WTC11 (cell line): ENCODE measurements around the gene PSENEN. TPM values are rescaled to one million over a fixed set of nuclear protein-coding genes. Genes with fewer than 3 reads are reported as not detected.
A peak's percentile ranks its signal among the peaks of the same experiment; 100 is the strongest.

Experiments
- ATAC-seq: fragments of 200-7000 bp; cut with Tn5 transposase; 2 replicates; pipeline ENCODE4 v1.10.0; 2021; ENCODE audit warnings: mild to moderate bottlenecking, moderate library complexity
- CTCF ChIA-PET: fragments of 300-600 bp; sonication (Branson Sonifier 250); formaldehyde crosslinking; loops from one replicate; lab custom pipeline; 2021; ENCODE audit warnings: antibody characterized with exemption; lab: Charles Lee
- POLR2A ChIA-PET: fragments of 350-600 bp; sonication (Branson Sonifier 250); formaldehyde crosslinking; loops from one replicate; lab custom pipeline; 2021; ENCODE audit warnings: antibody characterized with exemption; lab: Charles Lee
- DNase-seq: peaks from one replicate; pipeline ENCODE4 v3.0.0; 2021; ENCODE audit warnings: low spot score
- H3K27ac Mint-ChIP-seq: 2 replicates; pipeline ENCODE4 v1.8.0; 2021; ENCODE audit warnings: mixed read lengths
- H3K27me3 Mint-ChIP-seq: 2 replicates; pipeline ENCODE4 v1.8.0; 2021; ENCODE audit warnings: low read depth, mild to moderate bottlenecking, moderate library complexity, mixed read lengths
- H3K36me3 Mint-ChIP-seq: 2 replicates; pipeline ENCODE4 v1.8.0; 2021; ENCODE audit warnings: mixed read lengths
- H3K4me1 Mint-ChIP-seq: 2 replicates; pipeline ENCODE4 v1.8.0; 2022; ENCODE audit warnings: mixed read lengths
- H3K4me3 Mint-ChIP-seq: 2 replicates; pipeline ENCODE4 v1.8.0; 2021; ENCODE audit warnings: mild to moderate bottlenecking, moderate library complexity, mixed read lengths
- H3K9me3 Mint-ChIP-seq: 2 replicates; pipeline ENCODE4 v1.8.0; 2021; ENCODE audit warnings: mixed read lengths
- CDX4 ChIP-seq: fragments of 250-450 bp; sonication (Bioruptor Pico); IDR thresholded peaks from 2 replicates; pipeline ENCODE4 v1.9.0; 2021; ENCODE audit warnings: moderate library complexity, mild to moderate bottlenecking, inconsistent platforms, borderline replicate concordance
- CTCF ChIP-seq: fragments of 200-600 bp; IDR thresholded peaks from 2 replicates; pipeline ENCODE4 v1.8.0; 2022; ENCODE audit warnings: antibody characterized with exemption
- EMX1 ChIP-seq: fragments of 250-450 bp; sonication (Bioruptor Pico); IDR thresholded peaks from 2 replicates; pipeline ENCODE4 v1.8.0; 2021; ENCODE audit warnings: mild to moderate bottlenecking
- FOXK1 ChIP-seq: sonication (generic); formaldehyde crosslinking; IDR thresholded peaks from 2 replicates; pipeline ENCODE4 v1.8.0; 2022; ENCODE audit warnings: mild to moderate bottlenecking, moderate library complexity, missing genetic modification reagents
- JUN ChIP-seq: sonication (generic); formaldehyde crosslinking; IDR thresholded peaks from 2 replicates; pipeline ENCODE4 v1.8.0; 2023; ENCODE audit warnings: mild to moderate bottlenecking, missing genetic modification reagents
- MXD4 ChIP-seq: fragments of 250-450 bp; sonication (Bioruptor Pico); IDR thresholded peaks from 2 replicates; pipeline ENCODE4 v1.8.0; 2021; ENCODE audit warnings: mild to moderate bottlenecking, moderate library complexity, borderline replicate concordance
- SP1 ChIP-seq: sonication (generic); formaldehyde crosslinking; conservative IDR thresholded peaks from 2 replicates; pipeline ENCODE4 v1.8.1; 2022; ENCODE audit warnings: missing genetic modification reagents
- USF2 ChIP-seq: sonication (generic); formaldehyde crosslinking; IDR thresholded peaks from 2 replicates; pipeline ENCODE4 v1.8.1; 2023; ENCODE audit warnings: mild to moderate bottlenecking, missing genetic modification reagents, moderate library complexity
- ZNF121 ChIP-seq: sonication (generic); formaldehyde crosslinking; IDR thresholded peaks from 2 replicates; pipeline ENCODE4 v1.8.0; 2023; ENCODE audit warnings: missing genetic modification reagents
- ZNF532 ChIP-seq: fragments of 250-450 bp; sonication (Bioruptor Pico); IDR thresholded peaks from 2 replicates; pipeline ENCODE4 v1.9.0; 2021; ENCODE audit warnings: mild to moderate bottlenecking, borderline replicate concordance
- total RNA-seq: library from RNA; stranded (reverse); gene quantifications from 3 replicates; pipeline ENCODE4 v1.2.3, GENCODE V29; 2021
- TF ChIP-seq, protein P1 (sequence below): fragments of 250-450 bp; sonication (Bioruptor Pico); IDR thresholded peaks from 2 replicates; pipeline ENCODE4 v1.9.0; 2021; ENCODE audit warnings: mild to moderate bottlenecking

Gene PSENEN
- total RNA-seq, 1 experiment from 2014 or later, result 80.3 TPM

- no peak for TF ChIP-seq CDX4 (CRISPR knock-in tag)
- TF ChIP-seq, protein P1, sequence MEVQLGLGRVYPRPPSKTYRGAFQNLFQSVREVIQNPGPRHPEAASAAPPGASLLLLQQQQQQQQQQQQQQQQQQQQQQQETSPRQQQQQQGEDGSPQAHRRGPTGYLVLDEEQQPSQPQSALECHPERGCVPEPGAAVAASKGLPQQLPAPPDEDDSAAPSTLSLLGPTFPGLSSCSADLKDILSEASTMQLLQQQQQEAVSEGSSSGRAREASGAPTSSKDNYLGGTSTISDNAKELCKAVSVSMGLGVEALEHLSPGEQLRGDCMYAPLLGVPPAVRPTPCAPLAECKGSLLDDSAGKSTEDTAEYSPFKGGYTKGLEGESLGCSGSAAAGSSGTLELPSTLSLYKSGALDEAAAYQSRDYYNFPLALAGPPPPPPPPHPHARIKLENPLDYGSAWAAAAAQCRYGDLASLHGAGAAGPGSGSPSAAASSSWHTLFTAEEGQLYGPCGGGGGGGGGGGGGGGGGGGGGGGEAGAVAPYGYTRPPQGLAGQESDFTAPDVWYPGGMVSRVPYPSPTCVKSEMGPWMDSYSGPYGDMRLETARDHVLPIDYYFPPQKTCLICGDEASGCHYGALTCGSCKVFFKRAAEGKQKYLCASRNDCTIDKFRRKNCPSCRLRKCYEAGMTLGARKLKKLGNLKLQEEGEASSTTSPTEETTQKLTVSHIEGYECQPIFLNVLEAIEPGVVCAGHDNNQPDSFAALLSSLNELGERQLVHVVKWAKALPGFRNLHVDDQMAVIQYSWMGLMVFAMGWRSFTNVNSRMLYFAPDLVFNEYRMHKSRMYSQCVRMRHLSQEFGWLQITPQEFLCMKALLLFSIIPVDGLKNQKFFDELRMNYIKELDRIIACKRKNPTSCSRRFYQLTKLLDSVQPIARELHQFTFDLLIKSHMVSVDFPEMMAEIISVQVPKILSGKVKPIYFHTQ (CRISPR knock-in tag), result no peak
- TF ChIP-seq ZNF532 (CRISPR knock-in tag), result no peak
- peak; percentile 91 for TF ChIP-seq SP1 (CRISPR knock-in tag)
- no peak for TF ChIP-seq JUN (CRISPR knock-in tag)
- TF ChIP-seq MXD4 (CRISPR knock-in tag), result no peak
- 0 out of 2 replicates have a peak, but pooled peaks have one; percentile 6 for TF ChIP-seq USF2
- TF ChIP-seq, all 79 proteins: peak for 5
Observed at GRCh38 chr19:35775298-35776101, 30.0 kb downstream of the PSENEN start, which contains the start of gene ARHGAP33 (continued).

GRCh38 chr19:35776102-35776788 is 30.8 kb downstream of the PSENEN start:
- H3K9me3 Mint-ChIP-seq, result no peaks in the 10 kb centered on the region
- peak overlapping the region; percentile 70 for H3K4me3 Mint-ChIP-seq
- H3K36me3 Mint-ChIP-seq, result no peaks in the 10 kb centered on the region
- H3K27me3 Mint-ChIP-seq, result peaks cover 30% of the 10 kb centered on the region
- ATAC-seq (no peak), DNase-seq (no peak)
- ChIA-PET POLR2A (interaction anchor here (1.1 kb wide), 1 partner anchor 14 kb away, joined by 6 read pairs; no protein-coding TSS in a partner anchor), CTCF (interaction anchor here (0.9 to 2.5 kb wide), 5 partner anchors 9 to 80 kb away, joined by 3 to 11 read pairs (median 3); partner anchors contain the start of gene KIRREL2)
- TF ChIP-seq ZNF121 (CRISPR knock-in tag) (peak; percentile 82), EMX1 (CRISPR knock-in tag) (no peak)
- H3K27ac Mint-ChIP-seq, result no peak overlapping the region
- H3K4me1 Mint-ChIP-seq, result peaks cover 32% of the 10 kb centered on the region

DNA sequence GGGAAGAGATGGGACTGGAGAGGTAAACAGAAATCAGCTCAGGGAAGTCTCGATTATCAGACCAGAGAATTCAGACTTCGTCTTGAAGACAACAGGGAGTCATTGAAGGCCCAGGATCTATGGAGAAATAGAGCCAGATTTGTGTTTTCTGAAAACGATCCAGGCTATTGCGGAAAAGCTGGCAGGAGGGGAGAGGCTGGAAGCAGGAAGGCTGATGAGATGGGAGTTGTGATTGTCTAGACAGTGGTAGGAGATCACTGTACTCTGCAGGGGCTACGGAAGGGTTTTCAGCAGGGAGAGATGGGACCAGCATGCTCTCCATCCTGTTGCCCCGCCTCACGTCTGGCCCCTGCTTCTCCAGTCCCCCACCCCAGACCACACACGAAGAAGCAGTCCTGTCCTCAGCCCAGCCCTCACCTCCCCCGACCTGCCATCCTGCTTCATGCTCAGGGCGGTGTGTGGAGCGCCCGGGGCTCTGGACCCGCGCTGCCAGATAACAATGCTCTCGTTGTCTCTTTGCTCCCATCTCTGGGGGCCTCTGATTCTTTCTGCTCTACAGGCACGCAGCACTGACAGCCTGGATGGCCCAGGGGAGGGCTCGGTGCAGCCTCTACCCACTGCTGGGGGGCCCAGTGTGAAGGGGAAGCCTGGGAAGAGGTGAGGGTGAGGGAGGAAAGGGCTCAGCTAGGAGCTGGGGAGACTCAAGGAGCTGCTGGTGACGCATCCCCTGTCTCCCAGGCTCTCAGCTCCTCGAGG is 31.8 kb downstream of the PSENEN start:
- H3K4me1 Mint-ChIP-seq, result peaks cover 37% of the 10 kb centered on the region
- DNase-seq, result peak; percentile 62
- H3K27me3 Mint-ChIP-seq, result peaks cover 30% of the 10 kb centered on the region
- no peaks in the 10 kb centered on the region for H3K36me3 Mint-ChIP-seq
- peak overlapping the region; percentile 70 for H3K4me3 Mint-ChIP-seq
- ChIA-PET CTCF (interaction anchor here (0.5 to 1.9 kb wide), 5 partner anchors 12 to 623 kb away, joined by 3 to 5 read pairs (median 3); partner anchors contain the start of genes FXYD5, KIRREL2 and LIN37), POLR2A (interaction anchor here (1.1 kb wide), 1 partner anchor 15 kb away, joined by 6 read pairs; no protein-coding TSS in a partner anchor)
- no peaks in the 10 kb centered on the region for H3K9me3 Mint-ChIP-seq
- TF ChIP-seq CTCF, result no peak
- peak; percentile 18; the same call in 1 of the 2 replicates for TF ChIP-seq SP1 (CRISPR knock-in tag)
- TF ChIP-seq FOXK1 (CRISPR knock-in tag), result peak; percentile 42; the same call in 1 of the 2 replicates
- 0 out of 2 replicates have a peak overlapping the region, but pooled peaks have one; percentile 9 for H3K27ac Mint-ChIP-seq
- ATAC-seq, result peak; percentile 38
